ENCODE data around the gene CTTNBP2.

CTTNBP2 gene

DNA sequence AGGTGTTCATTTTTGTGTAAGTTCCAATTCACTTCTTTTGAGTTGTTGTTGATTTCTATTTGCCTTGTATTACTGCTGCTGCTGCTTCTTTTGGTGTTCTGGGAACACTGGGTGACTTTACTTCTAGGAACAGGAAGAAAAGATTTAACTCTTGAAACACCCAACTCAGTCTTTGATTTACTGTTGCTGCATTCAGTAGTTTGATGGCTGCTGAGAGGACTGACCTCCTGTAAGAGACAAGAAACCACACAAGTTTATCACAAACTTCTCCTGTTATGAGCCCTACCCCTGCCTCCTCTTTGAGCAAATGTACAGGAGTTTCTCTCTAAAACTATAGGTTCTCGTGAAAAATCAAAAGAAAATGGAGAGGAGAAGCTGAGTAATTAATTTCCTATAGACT is 161.7 kb downstream of the CTTNBP2 start:
- no peak for TF ChIP-seq GATA3 (IDR thresholded peaks at IDR 0.05; ENCODE audit: low read depth, low read length)
- no peak for TF ChIP-seq GATA2 (IDR thresholded peaks at IDR 0.05; ENCODE audit: low read depth, low read length)

DNA sequence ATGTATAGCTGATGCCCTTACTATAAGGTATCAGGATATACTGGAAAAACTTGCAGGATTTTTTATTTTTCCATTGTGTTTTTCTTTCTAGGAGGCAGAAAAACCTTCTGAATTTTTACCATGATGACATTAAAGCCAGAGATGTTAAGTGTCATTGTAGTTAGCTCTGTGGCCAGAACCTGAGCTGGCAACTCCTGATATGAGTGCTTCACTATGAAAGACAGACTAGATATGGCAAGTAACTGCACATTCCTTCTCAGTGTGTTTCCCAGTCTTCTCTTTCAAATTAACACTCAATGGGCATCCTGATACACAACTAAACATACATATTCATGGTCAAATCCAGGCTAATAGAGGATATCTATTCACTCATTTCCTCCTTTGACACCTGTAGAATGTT is 166.2 kb downstream of the CTTNBP2 start:
- TF ChIP-seq GATA2 (IDR thresholded peaks at IDR 0.05; ENCODE audit: low read depth, low read length) (no peak), GATA3 (IDR thresholded peaks at IDR 0.05; ENCODE audit: low read depth, low read length) (no peak)

DNA sequence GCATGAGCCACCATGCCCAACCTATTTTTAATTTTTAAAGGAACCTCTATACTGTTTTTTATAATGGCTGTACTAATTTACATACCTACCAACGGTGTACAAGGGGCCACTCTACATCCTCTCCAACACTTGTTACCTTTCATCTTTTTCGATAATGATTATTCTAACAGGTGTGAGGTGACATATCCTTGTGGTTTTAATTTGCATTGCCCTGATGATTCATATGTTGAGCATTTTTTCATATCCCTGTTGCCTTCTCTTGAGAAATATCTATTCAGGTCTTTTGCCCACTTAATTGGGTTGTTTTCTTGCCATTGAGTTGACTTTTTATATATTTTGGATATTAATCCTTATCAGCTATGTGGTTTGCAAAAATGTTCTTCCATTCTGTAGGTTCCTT is 167.0 kb downstream of the CTTNBP2 start:
- TF ChIP-seq GATA3 (IDR thresholded peaks at IDR 0.05; ENCODE audit: low read depth, low read length) = no peak
- no peak for TF ChIP-seq GATA2 (IDR thresholded peaks at IDR 0.05; ENCODE audit: low read depth, low read length)

DNA sequence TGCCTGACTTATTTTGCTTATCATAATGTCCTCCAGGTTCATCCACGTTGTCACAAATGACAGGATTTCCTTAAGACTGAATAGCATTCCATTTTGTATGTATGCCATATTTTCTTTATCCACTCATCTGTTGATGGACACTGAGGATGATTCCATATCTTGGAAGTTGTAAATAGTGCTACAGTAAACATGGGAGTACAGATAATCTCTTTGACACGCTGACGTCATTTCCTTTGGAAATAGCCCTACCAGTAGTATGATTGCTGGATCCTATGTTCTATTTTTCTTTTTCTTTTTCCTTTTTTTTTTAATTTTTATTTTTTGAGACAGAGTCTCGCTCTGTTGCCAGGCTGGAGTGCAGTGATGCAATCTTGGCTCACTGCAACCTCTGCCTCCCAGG is 167.6 kb downstream of the CTTNBP2 start:
- no peak for TF ChIP-seq GATA2 (IDR thresholded peaks at IDR 0.05; ENCODE audit: low read depth, low read length)
- TF ChIP-seq GATA3 (IDR thresholded peaks at IDR 0.05; ENCODE audit: low read depth, low read length) = no peak

DNA sequence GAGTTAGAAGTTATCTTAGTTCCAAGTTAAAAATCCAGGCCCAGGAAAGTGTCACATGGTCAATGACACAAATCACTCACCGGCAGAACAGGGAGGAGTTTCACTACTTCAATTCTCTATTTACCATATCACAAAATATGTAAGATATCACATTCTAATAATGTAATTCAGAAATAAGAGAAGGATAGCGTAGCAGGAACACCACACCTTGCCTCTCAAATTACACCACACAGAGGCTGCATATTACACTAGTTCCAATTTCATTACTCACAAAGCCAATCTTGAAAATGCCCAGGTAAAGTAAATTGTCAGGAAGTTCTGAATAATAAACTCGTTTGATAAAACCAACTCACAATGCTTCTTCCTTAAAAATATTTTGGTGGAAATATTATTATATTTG is 169.2 kb downstream of the CTTNBP2 start:
- TF ChIP-seq GATA3 (IDR thresholded peaks at IDR 0.05; ENCODE audit: low read depth, low read length) (no peak), GATA2 (IDR thresholded peaks at IDR 0.05; ENCODE audit: low read depth, low read length) (no peak)

DNA sequence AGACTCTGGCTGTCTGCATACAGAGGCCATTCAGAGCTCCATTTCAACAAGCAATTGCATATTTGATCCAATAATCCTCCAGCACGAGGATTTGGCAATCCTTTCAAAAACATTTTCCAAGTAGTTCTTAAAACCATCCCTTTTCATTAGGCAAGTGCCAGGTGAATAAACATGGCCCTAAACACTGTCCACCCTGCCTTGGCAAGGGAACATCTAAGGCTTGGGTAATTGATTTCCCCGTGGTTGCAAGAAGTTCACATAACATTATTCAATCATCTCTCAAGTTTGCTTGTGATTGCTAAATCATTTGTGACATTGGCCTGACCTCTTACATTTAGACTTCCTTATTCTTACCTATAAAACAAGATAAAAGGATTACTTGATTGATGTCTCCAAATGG is 175.2 kb downstream of the CTTNBP2 start:
- TF ChIP-seq GATA3 (IDR thresholded peaks at IDR 0.05; ENCODE audit: low read depth, low read length) = no peak
- no peak for TF ChIP-seq GATA2 (IDR thresholded peaks at IDR 0.05; ENCODE audit: low read depth, low read length)

DNA sequence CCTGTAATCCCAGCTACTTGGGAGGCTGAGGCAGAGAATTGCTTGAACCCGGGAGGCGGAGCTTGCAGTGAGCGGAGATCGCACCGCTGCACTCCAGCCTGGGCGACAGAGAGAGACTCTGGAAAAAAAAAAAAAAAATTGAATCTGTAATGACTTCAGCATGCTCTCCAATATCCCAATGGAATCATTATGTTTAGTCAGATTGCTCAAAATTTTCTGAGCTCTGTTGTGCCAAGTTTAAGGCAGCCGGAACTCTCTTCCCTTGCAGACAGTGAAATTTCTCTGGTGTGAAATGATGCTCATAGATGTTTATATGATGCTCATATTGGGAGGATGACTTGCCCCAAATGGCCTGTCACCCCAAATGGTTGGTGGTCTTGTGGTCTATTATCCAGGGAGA is 180.9 kb downstream of the CTTNBP2 start:
- TF ChIP-seq GATA3 (IDR thresholded peaks at IDR 0.05; ENCODE audit: low read depth, low read length) (no peak), GATA2 (IDR thresholded peaks at IDR 0.05; ENCODE audit: low read depth, low read length) (no peak)

DNA sequence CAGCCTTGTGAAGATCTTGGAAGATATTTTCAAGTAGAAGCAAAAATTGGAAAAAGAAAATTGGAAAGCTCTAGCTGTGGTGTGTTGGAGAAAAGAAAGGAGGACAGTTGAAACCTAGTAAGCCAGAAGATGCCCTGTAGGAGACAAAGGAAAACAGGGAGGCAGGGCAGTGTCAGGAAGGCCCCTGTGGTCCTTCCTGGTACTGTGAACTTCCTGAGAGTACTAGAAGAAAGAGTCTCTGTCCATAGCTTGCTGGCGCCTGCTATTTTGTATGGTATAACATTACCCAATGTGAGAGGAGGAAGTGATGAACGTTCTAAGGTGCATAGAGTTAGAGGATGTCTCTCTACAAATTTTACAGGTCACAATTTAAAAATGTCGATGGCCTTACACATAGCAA is 183.1 kb downstream of the CTTNBP2 start:
- TF ChIP-seq GATA3 (IDR thresholded peaks at IDR 0.05; ENCODE audit: low read depth, low read length) (no peak), GATA2 (IDR thresholded peaks at IDR 0.05; ENCODE audit: low read depth, low read length) (no peak)

DNA sequence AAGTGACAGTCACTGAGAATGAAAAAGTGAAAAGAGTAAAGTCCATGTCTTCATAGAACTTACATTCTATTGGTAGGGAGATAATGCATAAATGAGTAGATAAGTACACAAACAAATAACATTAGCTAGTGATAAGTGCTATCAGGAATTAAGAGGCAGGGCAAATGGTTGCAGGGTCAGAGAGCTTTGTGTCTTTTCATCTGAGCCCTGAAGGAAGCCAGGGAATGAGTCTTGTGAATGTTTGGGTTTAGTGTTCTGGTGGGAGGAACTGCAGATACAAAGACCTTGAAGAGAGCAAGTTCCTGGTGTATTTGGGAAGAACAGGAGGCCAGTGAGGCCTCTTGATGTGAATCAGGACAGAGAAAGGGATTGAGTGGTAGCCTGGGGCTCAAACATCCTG is 183.8 kb downstream of the CTTNBP2 start:
- TF ChIP-seq GATA2 (IDR thresholded peaks at IDR 0.05; ENCODE audit: low read depth, low read length) (no peak), GATA3 (IDR thresholded peaks at IDR 0.05; ENCODE audit: low read depth, low read length) (no peak)

DNA sequence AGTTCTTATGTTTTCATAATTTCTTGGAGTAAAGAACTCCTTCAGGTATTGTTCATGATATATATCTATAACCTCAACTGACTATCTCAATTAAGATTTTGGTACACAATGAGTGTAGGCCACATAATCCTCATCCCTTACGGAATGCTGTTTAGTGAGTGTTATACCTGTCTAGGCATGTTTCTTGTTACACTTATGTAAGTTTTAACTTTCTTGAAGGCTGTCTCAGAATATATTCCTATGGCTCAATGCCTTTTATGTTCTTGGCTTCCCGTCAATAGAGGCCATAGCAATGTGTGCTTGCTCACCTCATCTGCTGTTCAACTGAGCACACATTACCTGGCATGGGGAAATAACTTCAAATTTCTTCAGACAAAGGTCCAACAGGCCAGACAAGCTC is 185.1 kb downstream of the CTTNBP2 start:
- TF ChIP-seq GATA2 (IDR thresholded peaks at IDR 0.05; ENCODE audit: low read depth, low read length) (no peak), GATA3 (IDR thresholded peaks at IDR 0.05; ENCODE audit: low read depth, low read length) (no peak)

DNA sequence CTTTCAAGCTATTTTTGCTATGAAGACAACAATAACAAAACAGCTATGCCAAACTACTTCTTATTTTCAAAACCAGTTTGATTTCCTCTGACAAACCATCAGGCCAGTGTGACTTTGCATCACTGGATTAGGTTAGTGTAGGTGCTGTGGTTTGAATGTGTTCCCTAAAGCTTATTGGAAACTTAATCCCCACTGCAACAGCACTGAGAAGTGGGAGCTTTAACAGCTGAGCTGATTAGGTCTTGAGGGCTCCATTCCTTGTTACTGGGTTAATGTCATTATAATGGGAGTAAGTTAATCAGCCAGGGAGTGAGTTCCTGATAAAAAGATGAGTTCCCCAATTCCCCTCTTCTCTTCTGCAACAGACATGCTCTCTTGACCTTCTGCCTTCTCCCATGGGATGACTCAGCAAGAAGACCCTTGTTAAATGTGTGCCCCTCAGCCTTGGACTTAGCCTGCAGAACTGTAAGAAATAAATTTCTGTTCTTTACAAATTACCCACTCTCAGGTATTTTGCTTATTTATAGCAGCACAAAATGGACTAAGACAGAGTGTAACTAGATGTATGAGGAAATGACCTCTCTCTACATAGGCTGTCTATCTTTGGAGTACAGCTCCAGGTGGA is 186.8 kb downstream of the CTTNBP2 start:
- no peak for TF ChIP-seq GATA2 (IDR thresholded peaks at IDR 0.05; ENCODE audit: low read depth, low read length)
- no peak for TF ChIP-seq GATA3 (IDR thresholded peaks at IDR 0.05; ENCODE audit: low read depth, low read length)

DNA sequence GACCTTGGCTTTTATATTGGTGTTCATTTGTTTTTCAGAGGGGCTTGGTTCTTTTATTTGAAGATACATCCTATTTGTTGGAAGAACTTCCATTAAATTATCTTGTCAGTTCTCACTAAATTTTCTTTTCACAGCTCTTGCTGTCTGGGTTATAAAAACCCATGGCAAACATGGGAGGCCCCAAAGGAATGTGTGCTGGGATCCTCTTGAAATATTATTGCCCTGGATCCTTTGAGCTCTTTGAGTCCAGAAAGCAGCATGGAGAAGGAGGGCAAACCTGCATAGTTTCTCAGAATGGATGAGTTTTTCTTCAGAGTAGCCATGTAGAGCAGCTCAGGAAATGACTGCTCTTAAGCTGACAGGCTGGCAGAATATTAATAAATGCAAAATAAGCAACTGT is 187.4 kb downstream of the CTTNBP2 start:
- TF ChIP-seq GATA3 (IDR thresholded peaks at IDR 0.05; ENCODE audit: low read depth, low read length) = no peak
- TF ChIP-seq GATA2 (IDR thresholded peaks at IDR 0.05; ENCODE audit: low read depth, low read length) = no peak

DNA sequence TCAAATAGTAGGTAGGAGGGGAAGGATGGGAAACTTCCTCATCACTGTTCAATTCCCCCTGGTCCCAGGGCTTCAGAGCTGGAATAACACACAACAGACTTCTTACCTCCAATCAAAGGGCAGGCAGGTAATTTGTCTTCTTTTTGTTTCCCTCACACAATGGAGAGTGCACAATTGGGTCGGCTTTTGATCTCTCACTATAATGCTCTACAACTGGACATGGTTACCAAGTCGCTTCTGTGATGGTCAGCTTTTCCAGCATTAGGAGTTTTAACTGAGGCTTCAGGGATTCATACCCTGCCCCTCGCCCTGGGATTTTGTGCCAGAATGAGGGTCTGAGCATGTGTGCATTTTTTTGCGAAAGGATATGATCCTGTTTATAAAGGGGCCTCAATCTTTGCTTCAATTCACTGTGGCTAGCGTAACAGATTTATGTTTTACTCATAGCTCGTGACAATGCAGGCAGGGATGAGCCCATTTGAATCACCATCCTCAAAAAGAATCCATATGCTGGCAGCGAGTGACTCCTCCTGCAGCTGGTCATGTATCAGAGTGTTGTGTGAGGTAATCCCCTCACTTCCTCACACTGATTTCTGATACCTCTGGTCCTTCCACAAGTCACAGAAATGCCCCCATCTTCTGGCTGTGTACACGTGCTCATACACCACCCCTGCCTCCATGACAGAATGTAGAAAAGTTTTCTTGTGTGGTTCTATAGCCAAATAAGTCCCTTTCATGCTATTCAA is 189.6 kb downstream of the CTTNBP2 start:
- TF ChIP-seq GATA2 (IDR thresholded peaks at IDR 0.05; ENCODE audit: low read depth, low read length) = no peak
- no peak for TF ChIP-seq GATA3 (IDR thresholded peaks at IDR 0.05; ENCODE audit: low read depth, low read length)

DNA sequence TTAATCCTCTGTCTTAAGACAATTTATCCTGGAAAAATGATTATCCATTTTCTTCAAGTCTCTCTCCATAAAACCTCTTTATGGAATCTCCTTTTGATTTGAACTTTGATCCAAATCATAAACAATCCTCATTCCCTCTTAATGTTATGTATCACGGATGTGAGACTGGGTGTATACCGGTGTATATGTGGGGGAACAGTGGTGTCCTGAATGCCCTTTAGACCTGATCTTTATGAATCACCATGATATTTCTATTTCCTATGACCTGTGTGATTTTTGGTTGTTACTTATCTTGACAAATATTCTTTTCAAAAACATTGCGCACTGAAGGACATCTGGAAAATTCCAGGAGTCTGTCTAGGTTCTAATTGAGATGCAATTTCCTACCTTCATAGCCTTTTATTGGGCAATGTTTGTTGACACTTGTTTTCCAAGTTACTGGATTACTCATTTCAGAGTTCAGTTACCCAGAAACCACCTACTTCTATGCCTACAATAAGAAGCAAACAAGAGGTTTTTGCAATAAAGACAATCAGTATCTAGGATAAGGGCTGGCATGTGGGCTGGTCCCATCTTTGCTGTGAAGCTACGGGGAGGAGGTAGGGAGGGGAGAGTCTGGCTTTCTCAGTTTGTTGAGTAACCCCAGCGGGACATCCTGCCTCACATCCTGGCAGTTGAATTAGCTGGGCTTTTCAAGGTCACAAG is 190.4 kb downstream of the CTTNBP2 start:
- TF ChIP-seq GATA3 (IDR thresholded peaks at IDR 0.05; ENCODE audit: low read depth, low read length) (no peak), GATA2 (IDR thresholded peaks at IDR 0.05; ENCODE audit: low read depth, low read length) (no peak)

DNA sequence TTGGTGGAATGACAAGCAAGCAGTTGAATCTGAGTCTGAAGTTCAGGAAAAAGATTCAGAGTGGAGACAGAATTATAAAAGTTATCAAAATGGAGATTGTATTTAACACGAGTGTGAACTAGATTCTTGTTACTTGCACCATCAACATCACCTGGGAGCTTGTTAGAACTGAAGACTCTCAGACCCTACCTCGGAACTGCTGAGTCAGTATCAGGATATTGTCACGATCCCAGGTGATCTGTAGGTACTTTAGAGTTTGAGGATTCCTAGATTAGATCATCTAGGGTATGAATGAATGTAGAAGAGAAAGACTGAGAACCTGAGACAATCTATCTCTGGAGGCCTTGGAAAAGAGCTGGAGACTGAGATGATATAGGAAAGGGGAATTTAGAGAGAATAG is 194.1 kb downstream of the CTTNBP2 start:
- TF ChIP-seq GATA2 (IDR thresholded peaks at IDR 0.05; ENCODE audit: low read depth, low read length) (no peak), GATA3 (IDR thresholded peaks at IDR 0.05; ENCODE audit: low read depth, low read length) (no peak)

All from SH-SY5Y (cell line).